ENCODE data around the gene NRG2.

The NRG2 gene

GRCh38 chr5:140042643-140043507 lies at the start of gene NRG2:
Gene NRG2 (minus strand): TSS chr5:140043299.
- peak; percentile 67 for DNase-seq

- no peak for DNase-seq
Observed at GRCh38 chr5:140090251-140090650, 47.2 kb upstream of the NRG2 start.

- DNase-seq = no peak
Observed at GRCh38 chr5:140084541-140084940, 41.4 kb upstream of the NRG2 start.

GRCh38 chr5:140083650-140084049 lies 40.6 kb upstream of the NRG2 start:
- no peak for DNase-seq

GRCh38 chr5:140083120-140083519 lies 40.0 kb upstream of the NRG2 start:
- DNase-seq = no peak

- DNase-seq = no peak
Observed at GRCh38 chr5:140076788-140077187, 33.7 kb upstream of the NRG2 start.

GRCh38 chr5:140076142-140076541 lies 33.0 kb upstream of the NRG2 start:
- no peak for DNase-seq

DNA sequence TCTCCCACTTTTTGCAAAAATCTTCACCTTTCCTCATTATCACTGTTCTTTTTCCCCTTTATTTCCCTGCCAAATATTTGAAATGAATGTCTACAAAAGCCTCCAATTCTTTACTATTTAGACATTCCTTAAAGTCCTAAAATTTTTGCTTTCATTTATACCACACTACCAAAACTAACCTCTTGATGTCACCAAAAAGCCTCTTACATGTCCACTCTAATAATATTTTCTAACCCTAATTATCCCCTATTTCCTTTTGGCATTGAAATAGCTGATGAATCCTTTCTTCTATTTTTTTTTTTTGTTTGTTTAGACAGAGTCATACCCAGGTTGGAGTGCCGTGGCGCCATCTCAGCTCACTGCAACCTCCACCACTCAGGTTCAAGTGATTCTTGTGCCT lies 32.3 kb upstream of the NRG2 start:
- DNase-seq = no peak

DNA sequence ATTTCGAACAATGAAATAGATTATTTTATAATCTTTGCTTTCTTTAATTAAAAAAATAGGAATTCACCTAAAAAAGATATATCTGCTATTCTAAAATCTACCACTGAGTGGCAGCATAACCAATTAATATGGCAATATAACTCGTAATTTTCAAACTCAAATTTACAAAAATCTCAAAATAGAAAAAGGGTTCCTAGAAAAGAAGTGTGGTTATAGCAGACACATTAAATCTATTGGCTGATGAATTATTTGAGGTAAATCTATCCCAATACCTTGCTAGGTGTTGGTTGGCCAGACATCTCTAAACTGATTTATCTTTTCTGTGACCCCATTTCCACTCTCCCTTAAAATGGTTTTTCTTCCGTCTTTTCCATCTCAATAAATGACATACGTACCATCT lies 30.2 kb upstream of the NRG2 start:
- no peak for DNase-seq

DNA sequence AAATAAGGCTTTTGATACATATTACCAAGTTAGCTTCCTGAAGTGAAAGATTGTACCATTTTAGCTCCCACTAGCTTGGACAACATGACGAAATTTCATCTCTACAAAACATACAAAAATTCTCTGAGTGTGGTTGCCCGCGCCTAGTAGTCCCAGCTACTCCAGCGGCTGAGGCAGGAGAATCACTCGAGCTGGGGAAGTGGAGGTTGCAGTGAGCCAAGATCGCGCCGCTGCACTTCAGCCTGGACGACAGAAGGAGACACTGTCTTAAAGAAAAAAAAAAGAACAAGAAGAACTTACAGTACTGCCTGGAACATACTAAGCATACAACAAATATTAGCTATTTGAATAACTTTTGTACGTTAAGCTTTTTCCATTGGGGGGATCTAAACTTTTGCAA lies 29.7 kb upstream of the NRG2 start:
- no peak for DNase-seq

DNA sequence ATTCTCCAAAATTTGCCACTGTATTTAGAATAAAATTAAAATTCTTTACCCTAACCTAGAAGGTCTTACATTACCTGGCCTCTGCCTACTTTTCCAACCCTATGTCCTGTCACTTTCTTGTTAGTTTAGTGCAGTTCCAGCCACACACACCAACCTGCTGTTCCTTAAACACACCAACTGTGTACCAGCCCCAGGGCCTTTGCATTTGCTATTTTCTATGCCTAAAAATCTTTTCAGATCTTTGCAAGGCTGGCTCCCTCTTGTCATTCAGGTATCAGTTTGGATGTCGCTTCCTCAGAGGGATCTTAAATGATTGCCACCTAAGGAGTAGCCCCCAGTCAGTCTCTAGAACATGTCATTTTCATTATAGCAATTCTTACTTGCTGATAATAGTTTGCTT lies 17.7 kb upstream of the NRG2 start:
- no peak for DNase-seq

DNA sequence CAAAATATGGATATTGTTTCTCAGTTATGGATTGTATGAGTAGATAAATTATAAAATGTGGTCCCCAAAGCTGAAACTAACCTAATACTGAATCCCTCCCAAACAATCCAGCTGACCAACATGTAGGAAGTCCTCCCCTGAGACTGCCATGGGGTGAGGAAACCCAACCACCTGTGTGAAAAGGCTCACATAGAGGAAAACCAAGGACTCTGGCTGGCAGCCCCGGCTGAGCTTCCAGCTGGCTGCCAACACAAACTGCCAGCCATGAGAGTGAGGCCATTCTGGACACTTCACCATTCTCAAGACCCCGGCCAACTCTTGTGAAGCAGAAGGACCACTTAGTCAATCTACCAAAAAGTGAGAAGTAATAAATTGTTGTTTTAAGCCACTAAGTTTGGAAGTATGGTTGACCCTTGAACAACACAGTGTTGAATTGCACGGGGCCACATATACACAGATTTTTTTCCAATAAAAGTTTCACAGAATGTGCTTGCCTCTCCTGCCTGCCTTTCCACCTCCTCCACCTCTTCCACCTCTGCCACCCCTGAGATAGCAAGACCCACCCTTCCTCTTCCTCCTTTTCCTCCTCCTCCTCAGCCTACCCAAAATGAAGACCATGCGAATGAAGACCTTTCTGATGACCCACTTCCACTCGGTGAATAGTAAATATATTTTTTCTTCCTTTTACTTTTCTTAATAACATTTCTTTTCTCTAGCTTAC lies 15.3 kb upstream of the NRG2 start:
- no peak for DNase-seq

DNA sequence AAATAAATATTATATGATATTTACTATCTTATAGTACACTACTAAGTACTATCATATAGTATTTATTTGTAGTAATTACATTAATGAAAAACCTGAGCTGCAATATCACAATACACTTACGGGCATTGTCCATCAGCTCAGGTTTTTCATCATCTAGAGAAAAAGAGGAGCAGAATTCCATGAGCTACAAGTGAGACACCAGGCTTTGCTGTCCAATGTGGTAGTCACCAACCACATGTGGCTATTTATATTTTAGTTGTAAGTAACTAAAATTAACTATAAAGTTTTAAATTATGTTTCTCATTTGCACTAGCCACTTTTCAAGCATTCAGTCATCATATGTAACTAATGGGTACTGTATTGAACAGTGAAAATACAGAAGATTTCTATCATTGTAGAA lies 13.8 kb upstream of the NRG2 start:
- no peak for DNase-seq

- DNase-seq = no peak
Observed at GRCh38 chr5:140055152-140055551, 12.1 kb upstream of the NRG2 start.

GRCh38 chr5:140054086-140054689 lies 11.1 kb upstream of the NRG2 start:
- DNase-seq = no peak

DNA sequence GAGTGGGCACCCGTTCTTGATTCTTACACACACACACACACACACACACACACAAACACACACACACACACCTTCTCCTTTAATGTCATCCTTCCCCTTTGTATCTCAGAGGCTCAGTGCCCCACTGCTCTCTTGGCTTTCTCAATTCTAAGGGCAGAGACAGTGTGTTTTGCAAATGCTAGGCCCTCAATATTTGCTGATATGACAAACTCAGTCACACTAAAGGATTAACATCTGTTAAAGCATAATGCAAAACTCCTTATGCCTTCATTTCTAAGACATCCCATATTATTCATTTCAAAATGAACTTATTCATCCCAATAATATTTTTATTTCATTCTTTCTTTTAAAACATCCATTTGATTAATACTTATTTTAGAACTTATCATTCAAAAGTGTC lies 8.9 kb upstream of the NRG2 start:
- no peak for DNase-seq

DNA sequence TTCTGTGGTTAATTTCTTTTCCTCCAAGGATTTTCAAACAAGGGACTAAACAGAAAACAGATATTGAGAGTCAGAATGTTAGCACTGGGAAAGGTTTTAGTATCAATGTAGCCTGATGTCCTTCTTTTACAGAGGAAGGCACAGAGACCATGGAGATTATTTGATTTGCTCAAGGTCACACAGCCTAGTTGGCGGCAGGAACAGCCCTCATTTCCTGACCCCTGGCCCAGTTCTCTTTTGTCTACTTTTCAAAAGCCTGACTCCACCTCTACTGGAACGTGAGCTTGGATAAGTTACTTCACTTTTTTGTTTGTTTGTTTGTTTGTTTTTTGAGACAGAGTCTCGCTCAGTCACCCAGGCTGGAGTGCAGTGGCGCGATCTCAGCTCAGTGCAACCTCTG lies 6.6 kb upstream of the NRG2 start:
- no peak for DNase-seq

DNA sequence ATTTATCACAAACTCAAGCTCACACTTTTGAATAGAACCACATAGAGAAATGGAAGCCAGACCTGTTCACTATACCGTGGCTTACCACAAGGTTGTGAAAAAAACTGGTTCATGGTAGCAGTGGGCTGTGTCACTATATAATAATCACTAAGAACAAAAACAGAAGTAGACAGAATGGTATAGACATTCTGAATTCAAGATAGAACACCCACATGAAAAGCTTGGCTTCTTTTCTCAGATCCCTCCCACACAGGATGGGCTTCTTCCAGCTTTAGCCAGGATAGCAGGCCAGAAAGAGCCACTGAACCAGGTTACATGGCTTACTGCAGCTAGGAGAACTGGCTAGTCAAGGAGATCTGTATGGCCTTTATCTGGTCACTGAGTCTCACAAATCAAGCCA lies 6.1 kb upstream of the NRG2 start:
- no peak for DNase-seq

DNA sequence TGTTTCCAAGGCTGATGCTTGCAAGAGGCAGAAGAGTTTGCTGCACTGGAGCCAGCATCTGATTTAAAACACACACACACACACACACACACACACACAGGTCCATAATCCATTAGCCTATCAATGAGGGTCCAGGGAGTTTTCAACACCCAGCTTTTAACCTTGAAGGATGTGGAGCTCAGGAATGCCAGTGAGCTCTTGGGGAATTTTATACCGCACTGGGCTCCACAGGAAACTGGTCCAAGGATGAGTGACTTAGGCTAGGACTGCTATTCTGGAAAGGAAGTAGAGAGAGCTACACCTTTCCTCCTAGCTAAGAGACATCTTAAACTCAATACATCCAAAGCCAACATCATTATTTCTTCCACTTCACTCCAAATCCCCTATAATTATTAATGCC lies 942 bp upstream of the NRG2 start:
- no peak for DNase-seq

DNA sequence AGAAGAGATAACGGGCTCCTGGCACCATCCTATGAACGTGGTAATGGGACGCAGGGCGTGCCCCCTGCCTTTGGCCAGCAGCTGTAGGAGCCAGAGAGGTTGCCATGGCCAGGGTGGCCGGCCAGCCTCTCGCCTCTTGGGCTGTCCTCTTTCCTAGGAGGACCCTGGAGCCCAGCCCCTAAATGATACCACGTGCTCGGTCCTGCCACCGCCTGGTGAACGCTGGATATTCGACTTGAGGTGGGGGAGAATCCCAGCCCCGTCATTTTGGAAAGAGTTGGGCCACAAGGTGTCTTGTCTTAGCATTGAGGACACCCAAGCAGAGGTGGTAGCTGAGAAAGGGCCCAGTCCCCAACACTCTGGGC lies 391 bp upstream of the NRG2 start:
- DNase-seq = peak; percentile 4

DNA sequence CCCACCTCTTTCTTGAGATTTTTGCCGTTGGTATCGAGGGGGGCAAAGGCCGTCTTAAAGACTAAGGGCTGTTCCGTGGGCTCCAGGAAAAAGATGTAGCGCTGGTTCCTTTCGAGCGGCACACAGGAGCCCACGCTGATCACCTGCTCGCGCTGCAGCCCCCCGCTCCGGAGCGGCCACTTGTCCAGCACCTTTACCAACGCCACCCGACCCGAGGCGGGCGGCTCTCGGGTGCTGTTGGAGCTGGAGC lies 781 bp downstream of the NRG2 start:
- DNase-seq = no peak

GRCh38 chr5:140041492-140042392 lies 1.4 kb downstream of the NRG2 start:
- peak; percentile 13 for DNase-seq

- DNase-seq = no peak
Observed at GRCh38 chr5:140041099-140041491, 2.0 kb downstream of the NRG2 start.
